Sigmoid colon (tissue), 4 donors: ENCODE results near the gene GSTT2B.
"Not testable (repeated sequence)": the region's sequence is repeated elsewhere in the genome, so short reads cannot be mapped to it uniquely, and the experiment has no call there.

ENCODE experiments used
- EP300 ChIP-seq, 4 donors: sonication (generic); formaldehyde crosslinking; IDR thresholded peaks; one replicate each; pipeline ENCODE4 v1.6.1; 2017; ENCODE audit warnings: antibody characterized with exemption in 4 of 4
- TF ChIP-seq, protein P1 (sequence below), 4 experiments: fragments of 450-650 bp in 3 of 4; fragments of 200-600 bp in 1 of 4; IDR thresholded peaks; one replicate each; pipeline ENCODE4 v1.5.1; 2016 to 2019; ENCODE audit warnings: antibody characterized with exemption in 4 of 4, mild to moderate bottlenecking in 3 of 4, moderate library complexity in 2 of 4

DNA sequence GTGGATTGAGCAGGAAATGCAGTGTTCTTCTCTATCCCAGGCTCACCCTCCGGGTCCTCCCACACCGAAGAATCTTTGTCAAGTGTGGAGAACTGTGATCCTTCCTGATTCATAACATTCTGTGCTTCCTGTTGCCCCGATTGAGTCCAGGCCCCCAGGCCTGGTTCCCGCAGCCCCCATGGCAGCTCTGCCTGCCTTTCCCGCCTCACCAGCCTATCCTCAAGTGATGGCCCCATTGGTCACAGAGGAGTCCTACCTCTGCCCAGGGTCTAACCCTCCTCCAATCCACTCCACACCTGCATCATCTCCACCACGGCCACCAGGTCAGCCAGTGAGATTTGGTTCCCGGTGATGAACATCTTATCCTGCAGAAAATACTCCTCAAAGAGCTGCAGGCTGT lies 38.8 kb upstream of the GSTT2B start:
- TF ChIP-seq, protein P1, sequence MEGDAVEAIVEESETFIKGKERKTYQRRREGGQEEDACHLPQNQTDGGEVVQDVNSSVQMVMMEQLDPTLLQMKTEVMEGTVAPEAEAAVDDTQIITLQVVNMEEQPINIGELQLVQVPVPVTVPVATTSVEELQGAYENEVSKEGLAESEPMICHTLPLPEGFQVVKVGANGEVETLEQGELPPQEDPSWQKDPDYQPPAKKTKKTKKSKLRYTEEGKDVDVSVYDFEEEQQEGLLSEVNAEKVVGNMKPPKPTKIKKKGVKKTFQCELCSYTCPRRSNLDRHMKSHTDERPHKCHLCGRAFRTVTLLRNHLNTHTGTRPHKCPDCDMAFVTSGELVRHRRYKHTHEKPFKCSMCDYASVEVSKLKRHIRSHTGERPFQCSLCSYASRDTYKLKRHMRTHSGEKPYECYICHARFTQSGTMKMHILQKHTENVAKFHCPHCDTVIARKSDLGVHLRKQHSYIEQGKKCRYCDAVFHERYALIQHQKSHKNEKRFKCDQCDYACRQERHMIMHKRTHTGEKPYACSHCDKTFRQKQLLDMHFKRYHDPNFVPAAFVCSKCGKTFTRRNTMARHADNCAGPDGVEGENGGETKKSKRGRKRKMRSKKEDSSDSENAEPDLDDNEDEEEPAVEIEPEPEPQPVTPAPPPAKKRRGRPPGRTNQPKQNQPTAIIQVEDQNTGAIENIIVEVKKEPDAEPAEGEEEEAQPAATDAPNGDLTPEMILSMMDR (IDR thresholded peaks at IDR 0.05), result not testable (repeated sequence)
- TF ChIP-seq EP300 (IDR thresholded peaks at IDR 0.05), result not testable (repeated sequence)
